Measurements from ENCODE around the gene NEK7. TPM values are rescaled to one million over a fixed set of nuclear protein-coding genes. Genes with fewer than 3 reads are reported as not detected.

Gene NEK7
- total and polyA plus RNA-seq, 2 of the 8 experiments (the other 6 are each of a cell fraction or from before 2014, with no cell fraction given) = 5.1 to 10.0 TPM

DNA sequence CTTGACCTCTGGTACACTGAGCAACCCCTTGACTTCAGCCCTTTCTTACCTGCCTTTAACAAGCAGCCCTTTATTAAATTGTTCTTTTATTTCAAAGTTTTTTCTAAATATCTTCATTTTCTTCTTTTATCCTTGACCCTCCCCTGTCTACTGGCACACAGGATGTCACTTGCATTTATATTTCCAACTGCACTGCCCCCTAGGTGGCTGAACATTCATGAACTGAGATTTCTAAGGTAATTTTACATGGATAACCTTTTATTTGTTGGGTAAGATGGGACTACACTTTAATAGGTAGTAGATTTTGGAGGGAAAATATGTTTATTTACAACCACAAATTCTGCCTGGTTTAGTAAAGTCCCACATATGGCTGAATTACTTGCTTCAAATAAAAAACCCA is 193.7 kb downstream of the NEK7 start:
- Histone ChIP-seq H3K4ac (replicated peaks; ENCODE audit: insufficient read length, low read depth, low read length) (no peak overlapping the region), H2AFZ (ENCODE audit: low read length) (no peak overlapping the region), H3K23me2 (ENCODE audit: low read depth, low read length) (no peaks in the 10 kb centered on the region), H4K8ac (ENCODE audit: extremely low read depth, insufficient read depth, low read length) (no peak overlapping the region), H3K79me2 (ENCODE audit: control insufficient read depth in 1 of 2, insufficient read depth in 2 of 2, low read length in 2 of 2) (no peaks in the 10 kb centered on the region), H3K9ac (replicated peaks in 1 of 4; ENCODE audit: extremely low read depth in 1 of 4, low read depth in 3 of 4, low read length in 3 of 4) (no peak overlapping the region), H2BK5ac (ENCODE audit: low read depth, low read length) (no peak overlapping the region), H3K4me2 (ENCODE audit: insufficient read depth in 1 of 2, low read depth in 2 of 2, low read length in 2 of 2) (no peak overlapping the region), H4K91ac (replicated peaks; ENCODE audit: insufficient read length, low read length) (no peak overlapping the region), H3K4me3 (ENCODE audit: extremely low read depth in 1 of 4, insufficient read depth in 2 of 4, low read depth in 3 of 4, low read length in 4 of 4) (no peak overlapping the region), H3K23ac (ENCODE audit: insufficient read length) (no peak overlapping the region), H3K4me1 (replicated peaks in 1 of 4; ENCODE audit: control insufficient read depth in 3 of 4, insufficient read depth in 4 of 4, low read length in 3 of 4) (no peaks in the 10 kb centered on the region), H3K36me3 (ENCODE audit: control insufficient read depth in 2 of 4, insufficient read depth in 4 of 4, low read length in 3 of 4) (no peaks in the 10 kb centered on the region), H4K5ac (ENCODE audit: insufficient read length, low read depth, low read length) (no peak overlapping the region), H3K27ac (ENCODE audit: low read depth, low read length) (no peak overlapping the region), H2AK5ac (ENCODE audit: low read depth, low read length) (no peak overlapping the region), H3K18ac (ENCODE audit: extremely low read depth, low read length) (no peak overlapping the region), H3K27me3 (replicated peaks in 1 of 4; ENCODE audit: control insufficient read depth in 3 of 4, extremely low read depth in 1 of 4, insufficient read depth in 3 of 4, low read length in 3 of 4) (no peaks in the 10 kb centered on the region), H2BK20ac (ENCODE audit: low read length) (no peak overlapping the region), H3K9me3 (ENCODE audit: insufficient read depth in 2 of 2, low read depth in 1 of 2, low read length in 1 of 2) (no peaks in the 10 kb centered on the region), H3K56ac (replicated peaks; ENCODE audit: insufficient read length, low read depth, low read length) (no peak overlapping the region), H4K20me1 (replicated peaks in 1 of 2; ENCODE audit: control insufficient read depth in 1 of 2, insufficient read depth in 2 of 2, low read length in 2 of 2) (no peaks in the 10 kb centered on the region), H2BK12ac (ENCODE audit: low read depth, low read length) (no peak overlapping the region), H2BK120ac (replicated peaks; ENCODE audit: low read depth, low read length) (no peak overlapping the region), H3K14ac (ENCODE audit: insufficient read length) (no peak overlapping the region), H3K79me1 (ENCODE audit: low read depth, low read length) (no peaks in the 10 kb centered on the region), H2BK15ac (ENCODE audit: low read length) (no peak overlapping the region)
- no peak for DNase-seq (ENCODE audit: low read depth in 1 of 2, low spot score in 2 of 2)
- FAIRE-seq = no peak
- ChIA-PET POLR2A (ENCODE audit: partially characterized antibody) (no interaction called here), CTCF (ENCODE audit: partially characterized antibody) (no interaction called here)
- TF ChIP-seq BRCA1 (IDR thresholded peaks at IDR 0.05; ENCODE audit: low read depth, low read length) = no peak
- no peak for TF ChIP-seq CHD1 (IDR thresholded peaks at IDR 0.05; ENCODE audit: low read depth, low read length)
- TF ChIP-seq RAD21 (IDR thresholded peaks at IDR 0.05 in 1 of 2, conservative IDR thresholded peaks at IDR 0.05 in 1 of 2; ENCODE audit: low read depth in 2 of 2, low read length in 2 of 2) = no peak
- TF ChIP-seq SUZ12 (IDR thresholded peaks at IDR 0.05; ENCODE audit: low read length) = no peak
- TF ChIP-seq SAP30 (IDR thresholded peaks at IDR 0.05; ENCODE audit: insufficient read depth, insufficient replicate concordance, low read length) = no peak
- TF ChIP-seq KDM5A (IDR thresholded peaks at IDR 0.05; ENCODE audit: low read length) = no peak
- TF ChIP-seq CTCF (IDR thresholded peaks at IDR 0.05; ENCODE audit: control extremely low read depth in 1 of 3, insufficient read depth in 1 of 3, low read depth in 1 of 3, low read length in 3 of 3) = no peak
- TF ChIP-seq, protein P1, sequence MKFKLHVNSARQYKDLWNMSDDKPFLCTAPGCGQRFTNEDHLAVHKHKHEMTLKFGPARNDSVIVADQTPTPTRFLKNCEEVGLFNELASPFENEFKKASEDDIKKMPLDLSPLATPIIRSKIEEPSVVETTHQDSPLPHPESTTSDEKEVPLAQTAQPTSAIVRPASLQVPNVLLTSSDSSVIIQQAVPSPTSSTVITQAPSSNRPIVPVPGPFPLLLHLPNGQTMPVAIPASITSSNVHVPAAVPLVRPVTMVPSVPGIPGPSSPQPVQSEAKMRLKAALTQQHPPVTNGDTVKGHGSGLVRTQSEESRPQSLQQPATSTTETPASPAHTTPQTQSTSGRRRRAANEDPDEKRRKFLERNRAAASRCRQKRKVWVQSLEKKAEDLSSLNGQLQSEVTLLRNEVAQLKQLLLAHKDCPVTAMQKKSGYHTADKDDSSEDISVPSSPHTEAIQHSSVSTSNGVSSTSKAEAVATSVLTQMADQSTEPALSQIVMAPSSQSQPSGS (IDR thresholded peaks at IDR 0.05; ENCODE audit: low read length) = no peak
- TF ChIP-seq EGR1 (IDR thresholded peaks at IDR 0.05; ENCODE audit: borderline replicate concordance, low read depth, low read length) = no peak
- TF ChIP-seq RBBP5 (IDR thresholded peaks at IDR 0.05; ENCODE audit: borderline replicate concordance, low read depth, low read length) = no peak

Measured in H1 (cell line).